Prostate gland (tissue), 2 donors: ENCODE measurements around the gene PIH1D1.

Experiments
- CTCF ChIP-seq, 4 experiments: fragments of 200-600 bp in 2 of 4; fragments of 450-650 bp in 2 of 4; sonication (generic) in 2 of 4; IDR thresholded peaks; 1 replicate in 3 of 4; 2 replicates in 1 of 4; pipeline ENCODE4 v1.5.1; 2016 to 2019; ENCODE audit warnings: antibody characterized with exemption in 4 of 4, mild to moderate bottlenecking in 2 of 4, moderate library complexity in 2 of 4
- POLR2A ChIP-seq: fragments of 450-650 bp; IDR thresholded peaks from one replicate; pipeline ENCODE4 v1.6.1; 2016; ENCODE audit warnings: antibody characterized with exemption, mild to moderate bottlenecking
- POLR2AphosphoS5 ChIP-seq: sonication (generic); formaldehyde crosslinking; IDR thresholded peaks from one replicate; pipeline ENCODE4 v1.6.1; 2017; ENCODE audit warnings: antibody characterized with exemption

GRCh38 chr19:49425178-49425577 is 26.4 kb downstream of the PIH1D1 start, which contains the start of gene GFY:
- TF ChIP-seq POLR2A (no peak), CTCF (IDR thresholded peaks at IDR 0.05) (no peak), POLR2AphosphoS5 (no peak)
